Activated CD8-positive, alpha-beta T cell treated with anti-CD3 and anti-CD28 coated beads for 36 hours (primary cell): ENCODE data around the gene CDKN1C. TPM values are rescaled to one million over a fixed set of nuclear protein-coding genes. Genes with fewer than 3 reads are reported as not detected.

Experiments
- ATAC-seq: fragments of 200-7000 bp; cut with Tn5 transposase; one replicate; pipeline ENCODE4 v1.10.0; 2021; ENCODE audit warnings: mild to moderate bottlenecking, moderate library complexity
- CTCF ChIA-PET: fragments of 350-600 bp; sonication (Branson Sonifier 250); formaldehyde crosslinking; loops from one replicate; lab custom pipeline; 2021; ENCODE audit warnings: antibody characterized with exemption; lab: Charles Lee
- POLR2A ChIA-PET: fragments of 350-600 bp; sonication (Branson Sonifier 250); formaldehyde crosslinking; loops from one replicate; lab custom pipeline; 2021; ENCODE audit warnings: antibody characterized with exemption; lab: Charles Lee
- DNase-seq: peaks from one replicate; pipeline ENCODE4 v3.0.0-alpha.2; 2020
- H3K27ac Mint-ChIP-seq: one replicate; pipeline ENCODE4 v1.8.0; 2021; ENCODE audit warnings: mild to moderate bottlenecking, mixed read lengths
- H3K27me3 Mint-ChIP-seq: one replicate; pipeline ENCODE4 v1.8.0; 2021; ENCODE audit warnings: mixed read lengths
- H3K36me3 Mint-ChIP-seq: one replicate; pipeline ENCODE4 v1.8.0; 2021; ENCODE audit warnings: low read depth, mixed read lengths
- H3K4me1 Mint-ChIP-seq: one replicate; pipeline ENCODE4 v1.8.0; 2021; ENCODE audit warnings: low read depth, mixed read lengths
- H3K4me3 Mint-ChIP-seq: one replicate; pipeline ENCODE4 v1.8.0; 2021; ENCODE audit warnings: mild to moderate bottlenecking, moderate library complexity, mixed read lengths
- H3K9me3 Mint-ChIP-seq: one replicate; pipeline ENCODE4 v1.8.0; 2021; ENCODE audit warnings: mixed read lengths
- intact Hi-C: fragments of 100-400 bp; cut with micrococcal nuclease; formaldehyde crosslinking; loops from one replicate; pipeline ENCODE4 v1.10.0; 2022
- total RNA-seq, 2 experiments: library from RNA; stranded (reverse); gene quantifications; one replicate each; pipeline ENCODE4 v1.2.3, GENCODE V29; 2021
- TF ChIP-seq, protein P1 (sequence below): fragments of 200-600 bp; IDR thresholded peaks from one replicate; pipeline ENCODE4 v1.8.0; 2022; ENCODE audit warnings: antibody characterized with exemption, mild to moderate bottlenecking

Gene CDKN1C
- total RNA-seq, 2 experiments from 2014 or later: 1.6 TPM

DNA sequence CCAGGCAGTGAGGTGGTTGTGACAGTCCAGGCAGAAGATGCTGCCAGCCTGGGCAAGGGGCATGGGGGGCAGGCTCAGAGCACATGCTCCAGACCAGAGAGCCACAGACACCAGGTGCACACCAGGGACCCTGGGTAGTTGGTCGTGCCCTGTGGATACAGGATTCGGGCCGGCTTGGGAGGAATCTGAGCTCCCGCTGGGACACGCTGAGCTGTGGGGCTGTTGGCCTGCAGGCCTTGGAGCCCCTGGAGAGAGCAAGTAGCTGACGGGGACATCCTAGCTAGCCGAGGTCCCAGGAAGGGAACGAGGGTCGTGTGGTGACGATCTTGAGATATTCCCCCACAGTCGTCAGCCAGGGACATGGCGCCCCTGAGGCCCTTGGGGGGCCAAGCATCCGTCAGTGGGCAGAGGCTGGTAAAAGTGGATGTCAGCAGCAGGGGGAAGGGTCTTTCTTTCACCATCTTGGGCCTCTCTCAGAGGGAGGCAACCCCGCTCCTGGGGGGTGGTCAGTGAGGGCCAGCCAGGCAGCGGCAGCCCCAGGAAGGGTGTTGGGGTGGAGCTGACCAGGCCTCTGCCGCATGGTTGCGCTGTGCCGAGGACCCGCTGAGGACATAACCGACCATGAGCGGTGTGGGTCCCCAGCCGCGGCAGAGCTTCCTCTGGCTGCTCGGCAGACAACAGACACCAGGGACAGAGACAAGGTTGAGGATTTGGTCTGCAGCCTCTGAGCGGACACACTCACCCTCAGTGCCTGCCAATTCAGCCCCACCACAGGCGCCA is 44.0 kb downstream of the CDKN1C start:
- Mint-ChIP-seq H3K9me3 (no peaks in the 10 kb centered on the region), H3K36me3 (no peaks in the 10 kb centered on the region), H3K4me1 (peaks cover 3% of the 10 kb centered on the region), H3K27me3 (no peaks in the 10 kb centered on the region), H3K4me3 (no peak overlapping the region), H3K27ac (no peak overlapping the region)
- intact Hi-C loops: no loop called here
- TF ChIP-seq, protein P1, sequence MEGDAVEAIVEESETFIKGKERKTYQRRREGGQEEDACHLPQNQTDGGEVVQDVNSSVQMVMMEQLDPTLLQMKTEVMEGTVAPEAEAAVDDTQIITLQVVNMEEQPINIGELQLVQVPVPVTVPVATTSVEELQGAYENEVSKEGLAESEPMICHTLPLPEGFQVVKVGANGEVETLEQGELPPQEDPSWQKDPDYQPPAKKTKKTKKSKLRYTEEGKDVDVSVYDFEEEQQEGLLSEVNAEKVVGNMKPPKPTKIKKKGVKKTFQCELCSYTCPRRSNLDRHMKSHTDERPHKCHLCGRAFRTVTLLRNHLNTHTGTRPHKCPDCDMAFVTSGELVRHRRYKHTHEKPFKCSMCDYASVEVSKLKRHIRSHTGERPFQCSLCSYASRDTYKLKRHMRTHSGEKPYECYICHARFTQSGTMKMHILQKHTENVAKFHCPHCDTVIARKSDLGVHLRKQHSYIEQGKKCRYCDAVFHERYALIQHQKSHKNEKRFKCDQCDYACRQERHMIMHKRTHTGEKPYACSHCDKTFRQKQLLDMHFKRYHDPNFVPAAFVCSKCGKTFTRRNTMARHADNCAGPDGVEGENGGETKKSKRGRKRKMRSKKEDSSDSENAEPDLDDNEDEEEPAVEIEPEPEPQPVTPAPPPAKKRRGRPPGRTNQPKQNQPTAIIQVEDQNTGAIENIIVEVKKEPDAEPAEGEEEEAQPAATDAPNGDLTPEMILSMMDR: no peak
- DNase-seq (no peak), ATAC-seq (no peak)
- ChIA-PET POLR2A (no interaction called here), CTCF (no interaction called here)

DNA sequence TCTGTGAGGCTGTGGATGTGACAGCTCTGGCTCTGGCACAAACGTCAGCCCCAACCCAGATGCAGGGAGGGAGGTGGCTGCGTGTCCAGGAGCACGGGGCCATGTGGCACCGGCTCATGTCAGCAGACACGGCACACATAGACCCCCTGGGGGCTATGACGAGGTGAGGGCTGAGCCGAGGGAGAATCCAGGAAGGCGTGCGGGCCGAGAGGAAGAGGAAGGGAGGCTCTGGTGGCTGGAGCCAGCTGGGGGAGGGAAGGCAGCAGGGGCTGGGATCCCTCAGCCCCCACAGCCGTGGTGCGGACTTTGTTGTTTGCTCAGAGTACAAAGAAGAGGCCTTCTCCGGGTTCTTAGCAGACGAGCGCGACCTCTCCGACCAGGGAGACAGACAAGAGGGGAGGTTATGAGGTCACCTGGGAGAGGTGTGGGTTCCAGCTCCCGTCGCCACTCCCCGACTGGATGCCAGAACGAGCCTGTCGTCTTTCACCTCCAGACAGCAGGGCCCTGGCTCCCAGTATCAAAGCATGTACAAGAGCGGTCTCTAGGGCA is 46.1 kb downstream of the CDKN1C start:
- Mint-ChIP-seq H3K27me3 (no peaks in the 10 kb centered on the region), H3K4me3 (no peak overlapping the region), H3K4me1 (peaks cover 3% of the 10 kb centered on the region), H3K9me3 (no peaks in the 10 kb centered on the region), H3K27ac (no peak overlapping the region), H3K36me3 (no peaks in the 10 kb centered on the region)
- intact Hi-C loops: no loop called here
- ATAC-seq (no peak), DNase-seq (no peak)
- ChIA-PET CTCF (no interaction called here), POLR2A (no interaction called here)
- TF ChIP-seq, protein P1: no peak

DNA sequence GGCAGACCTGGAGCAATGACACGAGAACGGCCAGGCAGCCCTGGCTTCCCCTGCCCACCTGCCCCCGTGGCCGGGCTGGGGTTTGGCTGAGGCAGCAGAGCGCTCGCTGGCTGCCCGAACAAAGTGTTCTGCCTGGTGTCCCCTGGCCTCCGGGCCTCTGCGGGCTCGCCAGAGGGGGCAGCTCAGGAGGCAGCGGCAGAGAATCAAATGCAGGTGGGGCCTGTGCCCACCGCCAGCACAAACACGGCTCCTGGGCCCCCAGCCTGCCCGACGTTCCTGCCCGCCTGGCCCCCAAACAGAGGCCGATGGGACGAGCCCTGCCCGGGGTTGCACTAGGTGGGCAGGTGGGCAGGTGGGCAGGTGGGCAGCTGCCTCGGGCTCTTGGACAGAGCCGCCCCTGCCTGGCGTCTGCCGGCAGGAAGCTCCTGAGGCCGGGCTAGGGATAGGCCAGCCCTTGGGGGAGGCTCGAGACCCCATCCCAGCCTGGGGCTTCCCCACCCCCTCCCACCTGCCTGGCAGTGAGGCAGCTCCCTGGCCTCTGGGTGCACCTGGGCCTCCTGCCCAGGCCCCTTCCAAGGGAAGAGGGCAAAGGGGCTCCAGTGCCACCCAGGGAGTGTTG is 46.8 kb downstream of the CDKN1C start:
- Mint-ChIP-seq H3K27ac (no peak overlapping the region), H3K4me3 (no peak overlapping the region), H3K4me1 (peaks cover 2% of the 10 kb centered on the region), H3K27me3 (no peaks in the 10 kb centered on the region), H3K9me3 (no peaks in the 10 kb centered on the region), H3K36me3 (no peaks in the 10 kb centered on the region)
- no peak for ATAC-seq
- intact Hi-C loops: no loop called here
- no peak for DNase-seq
- TF ChIP-seq, protein P1: no peak
- ChIA-PET CTCF (no interaction called here), POLR2A (no interaction called here)

DNA sequence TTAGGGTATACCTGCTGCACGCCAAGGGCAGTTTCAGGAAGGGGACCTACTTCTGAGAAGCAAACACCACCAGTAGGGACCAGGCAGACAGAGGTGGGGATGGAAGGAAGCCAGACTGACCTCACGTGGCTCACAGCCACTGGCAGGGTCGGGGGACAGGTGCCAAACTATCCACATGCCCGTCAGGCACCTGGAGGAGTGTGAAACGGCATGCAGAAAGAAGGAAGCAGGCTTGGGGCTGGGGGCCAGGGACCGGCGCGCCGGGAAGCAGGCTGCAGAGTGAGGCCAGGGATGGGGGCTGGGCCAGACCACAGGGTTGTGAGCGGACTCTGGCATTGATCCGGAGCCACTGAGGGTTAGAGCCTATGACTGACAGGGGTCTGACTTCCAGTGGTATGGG is 47.5 kb downstream of the CDKN1C start:
- no peaks in the 10 kb centered on the region for H3K4me1 Mint-ChIP-seq
- DNase-seq: no peak

More for the DNA sequence above, 47.5 kb downstream of the CDKN1C start:
- TF ChIP-seq, protein P1: no peak
- Mint-ChIP-seq H3K36me3 (no peaks in the 10 kb centered on the region), H3K9me3 (no peaks in the 10 kb centered on the region), H3K27ac (no peak overlapping the region), H3K4me3 (no peak overlapping the region), H3K27me3 (no peaks in the 10 kb centered on the region)
- intact Hi-C loops: no loop called here
- no peak for ATAC-seq
- POLR2A ChIA-PET: no interaction called here
- CTCF ChIA-PET: no interaction called here
